Prostate gland (tissue), 2 donors: ENCODE data around the gene GPR84. TPM values are rescaled to one million over a fixed set of nuclear protein-coding genes. Genes with fewer than 3 reads are reported as not detected.

Experiments used
- DNase-seq: peaks from one replicate; pipeline ENCODE4 v3.0.0-alpha.2; 2019; ENCODE audit warnings: low spot score
- H3K27ac ChIP-seq, 2 donors: fragments of 200-600 bp; sonication (generic); 2 replicates each; pipeline ENCODE4 v1.5.1; 2017 to 2019
- H3K27me3 ChIP-seq: fragments of 200-600 bp; sonication (generic); replicated peaks from 2 replicates; pipeline ENCODE4 v1.5.1; 2019; ENCODE audit not compliant: insufficient read depth
- H3K36me3 ChIP-seq, 2 donors: fragments of 200-600 bp; sonication (generic); 1 replicate in 1 of 2; 2 replicates in 1 of 2; pipeline versions ENCODE4 v1.5.1 to v1.8.1; 2017 to 2019
- H3K4me1 ChIP-seq: fragments of 200-600 bp; sonication (generic); replicated peaks from 2 replicates; pipeline ENCODE4 v1.5.1; 2019
- H3K4me3 ChIP-seq, 2 donors: fragments of 200-600 bp; sonication (generic); 2 replicates each; pipeline ENCODE4 v1.5.1; 2017 to 2019
- H3K9me3 ChIP-seq: fragments of 200-600 bp; sonication (generic); 2 replicates; pipeline ENCODE4 v1.5.1; 2017
- POLR2A ChIP-seq: fragments of 450-650 bp; IDR thresholded peaks from one replicate; pipeline ENCODE4 v1.6.1; 2016; ENCODE audit warnings: antibody characterized with exemption, mild to moderate bottlenecking
- POLR2AphosphoS5 ChIP-seq: sonication (generic); formaldehyde crosslinking; IDR thresholded peaks from one replicate; pipeline ENCODE4 v1.6.1; 2017; ENCODE audit warnings: antibody characterized with exemption
- WGBS: methylation state at CpG from one replicate; pipeline ENCODE4 v1.1.5; 2018; 5-methylcytosine and 5-hydroxymethylcytosine counted together
- intact Hi-C: fragments of 100-400 bp; cut with DNase I; formaldehyde crosslinking; loops from one replicate; pipeline ENCODE4 v1.14.2; 2022
- total RNA-seq, 2 donors: library from RNA; depleted of rRNA; stranded (reverse); fragments of >200 nt; gene quantifications; one replicate each; pipeline ENCODE4 v1.1.0, GENCODE V29; 2016
- TF ChIP-seq, protein P1 (sequence below), 4 experiments: fragments of 200-600 bp in 2 of 4; fragments of 450-650 bp in 2 of 4; sonication (generic) in 2 of 4; IDR thresholded peaks; 1 replicate in 3 of 4; 2 replicates in 1 of 4; pipeline ENCODE4 v1.5.1; 2016 to 2019; ENCODE audit warnings: antibody characterized with exemption in 4 of 4, mild to moderate bottlenecking in 2 of 4, moderate library complexity in 2 of 4

The GPR84 gene
- total RNA-seq, 2 donors from 2014 or later = 0.97 TPM; not detected in 1

DNA sequence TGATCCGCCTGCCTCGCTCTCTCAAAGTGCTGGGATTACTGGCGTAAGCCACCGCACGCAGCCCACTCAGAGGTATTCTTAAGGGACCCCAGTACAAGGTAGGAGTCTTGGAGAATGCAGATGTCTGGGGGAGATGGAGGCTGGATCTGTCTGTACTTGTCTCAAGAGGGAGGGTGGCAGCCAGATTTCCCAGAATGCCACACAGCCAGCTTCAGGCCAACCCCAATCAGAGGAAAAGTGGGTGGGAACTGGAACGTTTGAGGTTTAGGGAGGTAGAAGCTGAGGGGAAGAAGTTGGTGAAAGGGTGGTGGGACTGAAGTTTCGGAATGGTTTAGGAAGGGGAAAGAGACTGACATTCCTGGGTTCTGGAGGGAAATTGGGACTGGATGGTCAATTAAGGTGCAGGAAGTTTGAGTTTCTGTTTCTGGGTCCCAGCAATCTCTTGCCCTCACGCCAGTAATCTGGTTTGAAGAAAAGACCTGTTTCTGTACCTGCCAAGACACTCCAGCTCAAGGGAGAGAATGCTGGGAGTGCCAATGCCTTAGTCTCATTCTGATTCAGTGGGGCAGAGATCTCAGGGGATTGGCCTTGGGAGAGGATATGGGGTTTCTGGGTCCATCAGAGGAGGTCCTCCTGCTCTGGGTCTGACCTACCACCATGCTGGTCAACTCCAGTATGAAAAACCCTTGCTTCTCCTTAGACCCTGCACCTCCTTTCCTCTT lies 28.4 kb upstream of the GPR84 start:
- H3K27ac ChIP-seq = no peak overlapping the region
- DNase-seq = no peak
- no peak overlapping the region for H3K4me3 ChIP-seq
- no peaks in the 10 kb centered on the region for H3K27me3 ChIP-seq
- 77% methylated on average over 8 of the region's 8 CpGs for WGBS
- intact Hi-C loops = no loop called here
- H3K9me3 ChIP-seq = no peaks in the 10 kb centered on the region
- no peaks in the 10 kb centered on the region for H3K4me1 ChIP-seq
- TF ChIP-seq POLR2A = no peak
- TF ChIP-seq POLR2AphosphoS5 = peak; percentile 29
- H3K36me3 ChIP-seq = peaks cover 0 to 8% of the 10 kb centered on the region in 2 donors

DNA sequence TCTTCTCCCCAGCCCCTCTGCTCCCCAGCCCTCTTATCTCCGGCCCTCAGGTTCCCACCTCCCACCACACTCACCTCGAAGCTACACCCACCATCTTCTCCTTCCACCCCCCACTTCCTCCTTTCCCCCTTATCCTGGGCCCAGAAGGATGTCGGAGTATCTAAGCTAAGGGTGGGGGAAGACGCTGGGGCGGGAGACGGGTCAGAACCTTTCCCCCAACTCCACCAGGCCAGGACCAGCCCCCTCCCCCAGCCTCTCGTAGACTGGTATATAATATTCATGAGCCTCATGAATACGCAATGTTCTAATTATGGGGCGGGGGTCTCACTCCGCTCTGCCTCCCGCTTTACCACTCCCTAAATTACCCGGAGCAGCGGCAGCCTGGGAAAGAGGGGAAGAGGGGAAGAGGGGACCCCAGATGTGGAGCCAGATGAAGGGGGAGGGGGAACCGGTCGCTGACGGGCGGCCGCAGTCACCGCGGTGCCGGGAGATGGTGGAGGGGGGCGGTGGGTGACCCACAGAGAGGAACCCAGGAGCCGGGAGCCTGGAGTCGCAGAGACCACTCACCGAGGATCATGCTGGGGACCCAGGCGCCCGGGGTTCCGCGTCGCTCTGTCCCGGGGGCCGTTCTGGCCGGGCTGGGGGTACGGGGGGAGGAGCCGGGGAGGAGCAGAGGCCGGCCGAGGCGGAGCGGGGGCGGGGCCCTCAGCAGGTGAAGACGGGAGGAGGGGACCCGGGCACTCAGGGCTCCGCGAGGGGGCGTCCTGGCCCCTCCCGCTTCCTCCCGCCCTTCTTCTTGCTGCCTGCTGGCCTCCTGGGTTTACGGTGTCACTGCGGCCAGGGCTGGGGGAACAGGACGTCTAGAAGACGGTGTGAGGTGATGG lies 26.6 kb upstream of the GPR84 start:
- peak; percentile 83 for DNase-seq
- 9% methylated on average over 51 of the region's 51 CpGs for WGBS
- intact Hi-C loops = no loop called here
- TF ChIP-seq POLR2A (peak; percentile 49), POLR2AphosphoS5 (no peak)
- TF ChIP-seq, protein P1, sequence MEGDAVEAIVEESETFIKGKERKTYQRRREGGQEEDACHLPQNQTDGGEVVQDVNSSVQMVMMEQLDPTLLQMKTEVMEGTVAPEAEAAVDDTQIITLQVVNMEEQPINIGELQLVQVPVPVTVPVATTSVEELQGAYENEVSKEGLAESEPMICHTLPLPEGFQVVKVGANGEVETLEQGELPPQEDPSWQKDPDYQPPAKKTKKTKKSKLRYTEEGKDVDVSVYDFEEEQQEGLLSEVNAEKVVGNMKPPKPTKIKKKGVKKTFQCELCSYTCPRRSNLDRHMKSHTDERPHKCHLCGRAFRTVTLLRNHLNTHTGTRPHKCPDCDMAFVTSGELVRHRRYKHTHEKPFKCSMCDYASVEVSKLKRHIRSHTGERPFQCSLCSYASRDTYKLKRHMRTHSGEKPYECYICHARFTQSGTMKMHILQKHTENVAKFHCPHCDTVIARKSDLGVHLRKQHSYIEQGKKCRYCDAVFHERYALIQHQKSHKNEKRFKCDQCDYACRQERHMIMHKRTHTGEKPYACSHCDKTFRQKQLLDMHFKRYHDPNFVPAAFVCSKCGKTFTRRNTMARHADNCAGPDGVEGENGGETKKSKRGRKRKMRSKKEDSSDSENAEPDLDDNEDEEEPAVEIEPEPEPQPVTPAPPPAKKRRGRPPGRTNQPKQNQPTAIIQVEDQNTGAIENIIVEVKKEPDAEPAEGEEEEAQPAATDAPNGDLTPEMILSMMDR (IDR thresholded peaks at IDR 0.05) = peak in 1 of 4 experiments; percentile 10
- peaks cover 8% of the 10 kb centered on the region for H3K4me1 ChIP-seq
- H3K27me3 ChIP-seq = no peaks in the 10 kb centered on the region
- peaks cover 0 to 3% of the 10 kb centered on the region in 2 donors for H3K36me3 ChIP-seq
- H3K27ac ChIP-seq = peak overlapping the region; percentile 90 to 94
- no peaks in the 10 kb centered on the region for H3K9me3 ChIP-seq
- H3K4me3 ChIP-seq = peak overlapping the region; percentile 67 to 85

DNA sequence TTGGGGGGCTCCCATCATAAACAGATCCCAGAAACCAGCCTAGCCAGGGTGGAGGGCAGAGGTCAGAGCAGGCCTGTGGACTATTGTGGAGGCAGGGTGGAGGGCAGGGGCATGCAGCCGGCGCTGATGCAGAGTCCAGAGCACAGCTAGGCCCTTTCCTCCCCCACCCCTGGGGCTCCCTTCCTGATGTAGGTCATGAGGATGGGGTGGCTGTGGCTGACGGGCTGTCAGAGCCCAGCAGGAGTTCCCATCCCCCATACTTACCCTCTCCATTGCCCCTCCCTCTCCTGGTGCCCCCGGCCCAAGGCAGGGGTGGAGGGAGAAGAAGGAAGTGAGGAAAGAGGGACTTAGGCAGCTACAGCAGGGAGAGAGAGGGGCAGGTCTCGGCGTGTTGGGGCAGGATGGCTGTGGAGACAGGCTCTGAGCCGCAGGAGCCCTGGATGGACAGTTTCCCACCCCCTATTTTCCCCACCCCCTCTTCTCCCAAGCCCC lies 25.9 kb upstream of the GPR84 start:
- H3K4me1 ChIP-seq = peaks cover 8% of the 10 kb centered on the region
- peak; percentile 22 for TF ChIP-seq POLR2AphosphoS5
- TF ChIP-seq, protein P1 (IDR thresholded peaks at IDR 0.05) = no peak
- peak; percentile 13 for TF ChIP-seq POLR2A
- 36% methylated on average over 7 of the region's 7 CpGs for WGBS
- DNase-seq = peak; percentile 69
- no peaks in the 10 kb centered on the region for H3K27me3 ChIP-seq
- intact Hi-C loops = no loop called here
- peak overlapping the region; percentile 90 to 94 for H3K27ac ChIP-seq
- H3K4me3 ChIP-seq = peak overlapping the region; percentile 67 to 85
- H3K36me3 ChIP-seq = no peaks in the 10 kb centered on the region
- no peaks in the 10 kb centered on the region for H3K9me3 ChIP-seq

DNA sequence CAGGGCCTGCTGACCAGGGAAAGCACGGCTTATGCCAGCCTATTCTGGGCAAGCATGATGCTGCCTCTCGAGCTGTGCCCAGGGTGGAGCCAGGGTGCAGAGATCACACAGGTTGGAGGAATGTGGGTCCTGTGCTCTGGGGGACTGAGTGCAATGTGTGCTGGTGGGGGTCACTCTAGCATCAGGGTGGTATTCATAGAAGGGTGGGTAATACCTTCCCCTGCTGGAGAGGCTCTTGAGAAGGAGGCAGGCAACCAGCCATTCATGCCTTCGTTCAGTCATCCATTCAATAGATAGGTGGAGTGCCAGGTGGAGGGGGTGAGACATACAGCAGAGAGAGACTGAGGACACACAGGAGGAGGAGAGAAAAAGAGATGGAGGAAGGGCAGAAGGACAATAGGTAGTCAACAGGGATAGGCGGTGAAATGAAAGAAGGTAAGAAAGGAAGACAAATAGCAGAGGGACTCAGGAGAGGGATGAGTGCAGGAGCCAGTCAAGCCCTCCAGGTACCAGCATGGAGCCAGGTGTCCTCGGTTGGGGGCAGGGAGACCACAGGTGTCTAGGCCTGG lies 25.4 kb upstream of the GPR84 start:
- no peak for TF ChIP-seq POLR2A
- TF ChIP-seq, protein P1 (IDR thresholded peaks at IDR 0.05) = no peak
- no peak for TF ChIP-seq POLR2AphosphoS5
- Histone ChIP-seq H3K9me3 (no peaks in the 10 kb centered on the region), H3K4me1 (peaks cover 8% of the 10 kb centered on the region), H3K27ac (peak overlapping the region; percentile 90 to 94), H3K4me3 (peak overlapping the region; percentile 67 to 85), H3K27me3 (no peaks in the 10 kb centered on the region), H3K36me3 (no peaks in the 10 kb centered on the region)
- DNase-seq = no peak
- 72% methylated on average over 5 of the region's 5 CpGs for WGBS
- intact Hi-C loops = no loop called here

DNA sequence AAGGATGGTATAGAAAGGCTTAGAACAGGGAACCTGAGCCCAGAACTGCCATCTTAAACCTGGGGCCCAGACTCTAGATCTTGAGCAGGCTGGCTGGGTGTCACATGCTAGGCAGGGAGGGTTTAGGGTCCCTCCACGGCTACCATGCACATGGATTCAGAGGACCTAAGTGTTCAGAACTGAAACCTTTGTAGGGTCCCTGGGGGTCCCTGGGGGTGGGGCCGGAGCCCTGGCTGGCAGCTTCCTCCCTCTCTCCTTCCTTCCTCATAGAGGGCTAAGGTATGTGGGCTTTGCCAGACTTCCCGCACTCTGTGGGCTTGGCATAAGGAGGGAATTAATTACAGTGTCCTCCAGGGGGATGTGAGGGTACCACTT lies 24.8 kb upstream of the GPR84 start:
- H3K9me3 ChIP-seq = no peaks in the 10 kb centered on the region
- TF ChIP-seq POLR2AphosphoS5 (no peak), POLR2A (no peak)
- TF ChIP-seq, protein P1 (IDR thresholded peaks at IDR 0.05) = no peak
- H3K4me1 ChIP-seq = peaks cover 8% of the 10 kb centered on the region
- DNase-seq = no peak
- no peaks in the 10 kb centered on the region for H3K36me3 ChIP-seq
- WGBS = 89% methylated on average over 3 of the region's 3 CpGs
- intact Hi-C loops = no loop called here
- no peaks in the 10 kb centered on the region for H3K27me3 ChIP-seq
- H3K4me3 ChIP-seq = no peak overlapping the region
- H3K27ac ChIP-seq = peak overlapping the region; percentile 90 to 94
